H1 (cell line): ENCODE results near the gene KCNJ5. TPM values are rescaled to one million over a fixed set of nuclear protein-coding genes. Genes with fewer than 3 reads are reported as not detected.

Experiments
- CTCF ChIA-PET: fragments of 300-600 bp; sonication (Branson Sonifier 250); formaldehyde crosslinking; loops from one replicate; lab custom pipeline; 2021; ENCODE audit not compliant: partially characterized antibody; lab: Charles Lee
- POLR2A ChIA-PET: fragments of 300-600 bp; sonication (Branson Sonifier 250); formaldehyde crosslinking; loops from one replicate; lab custom pipeline; 2021; ENCODE audit warnings: inconsistent platforms; ENCODE audit not compliant: partially characterized antibody; lab: Charles Lee
- DNase-seq, 2 experiments: peaks; one replicate each; pipeline versions ENCODE4 v3.0.0 to v3.0.0-alpha.2; 2010 to 2022; ENCODE audit warnings: low spot score in 2 of 2, low read depth in 1 of 2, mixed read lengths in 1 of 2
- FAIRE-seq: peaks from 2 replicates; lab custom pipeline; 2011; peaks lifted over from hg19 to GRCh38; lab: Jason Lieb, UNC
- H2AFZ ChIP-seq: 2 replicates; pipeline ENCODE4 v1.8.1; 2012; ENCODE audit warnings: low read length, inconsistent platforms
- H2AK5ac ChIP-seq: 2 replicates; pipeline ENCODE4 v1.6.1; 2013; ENCODE audit warnings: low read depth, low read length
- H2BK120ac ChIP-seq: replicated peaks from 2 replicates; pipeline ENCODE3; 2013; ENCODE audit warnings: low read depth, low read length, inconsistent platforms
- H2BK12ac ChIP-seq: 2 replicates; pipeline ENCODE4 v1.6.1; 2013; ENCODE audit warnings: low read depth, low read length
- H2BK15ac ChIP-seq: 2 replicates; pipeline ENCODE4 v1.6.1; 2013; ENCODE audit warnings: low read length
- H2BK20ac ChIP-seq: 2 replicates; pipeline ENCODE4 v1.6.1; 2013; ENCODE audit warnings: low read length
- H2BK5ac ChIP-seq: 2 replicates; pipeline ENCODE4 v1.6.1; 2013; ENCODE audit warnings: low read depth, low read length
- H3K14ac ChIP-seq: 2 replicates; pipeline ENCODE4 v1.6.1; 2013; ENCODE audit warnings: inconsistent platforms; ENCODE audit not compliant: insufficient read length
- H3K18ac ChIP-seq: 2 replicates; pipeline ENCODE4 v1.6.1; 2013; ENCODE audit warnings: low read length; ENCODE audit errors: extremely low read depth
- H3K23ac ChIP-seq: 2 replicates; pipeline ENCODE4 v1.6.1; 2013; ENCODE audit warnings: inconsistent platforms; ENCODE audit not compliant: insufficient read length
- H3K23me2 ChIP-seq: 2 replicates; pipeline ENCODE4 v1.6.1; 2013; ENCODE audit warnings: low read depth, low read length
- H3K27ac ChIP-seq: 2 replicates; pipeline ENCODE4 v1.6.1; 2011; ENCODE audit warnings: low read depth, low read length, inconsistent platforms
- H3K27me3 ChIP-seq, 4 experiments: replicated peaks in 1 of 4; 1 replicate in 1 of 4; 2 replicates in 3 of 4; pipeline versions ENCODE4 v1.6.1 to v1.8.1; 2011 to 2013; ENCODE audit warnings: low read length in 3 of 4, mild to moderate bottlenecking in 3 of 4, inconsistent platforms in 2 of 4, mixed read lengths in 2 of 4, moderate library complexity in 1 of 4; ENCODE audit not compliant: control insufficient read depth in 3 of 4, insufficient read depth in 3 of 4; ENCODE audit errors: extremely low read depth in 1 of 4
- H3K36me3 ChIP-seq, 4 experiments: 2 replicates each; pipeline versions ENCODE4 v1.6.1 to v1.8.1; 2011 to 2013; ENCODE audit warnings: mild to moderate bottlenecking in 4 of 4, low read length in 3 of 4, moderate library complexity in 2 of 4, control low read depth in 1 of 4, inconsistent platforms in 1 of 4; ENCODE audit not compliant: insufficient read depth in 4 of 4, control insufficient read depth in 2 of 4
- H3K4ac ChIP-seq: replicated peaks from 2 replicates; pipeline ENCODE3; 2013; ENCODE audit warnings: low read length, low read depth, mixed read lengths, inconsistent platforms; ENCODE audit not compliant: insufficient read length
- H3K4me1 ChIP-seq, 4 experiments: replicated peaks in 1 of 4; 1 replicate in 1 of 4; 2 replicates in 3 of 4; pipeline versions ENCODE4 v1.6.1 to v1.8.1; 2011 to 2013; ENCODE audit warnings: low read length in 3 of 4, inconsistent platforms in 2 of 4, mixed read lengths in 1 of 4; ENCODE audit not compliant: insufficient read depth in 4 of 4, control insufficient read depth in 3 of 4
- H3K4me2 ChIP-seq, 2 experiments: 2 replicates each; pipeline versions ENCODE4 v1.6.1 to v1.8.1; 2011 to 2013; ENCODE audit warnings: low read depth in 2 of 2, low read length in 2 of 2, control low read depth in 1 of 2, inconsistent platforms in 1 of 2, mild to moderate bottlenecking in 1 of 2; ENCODE audit not compliant: insufficient read depth in 1 of 2
- H3K4me3 ChIP-seq, 4 experiments: fragments of 200-600, 300-600 bp in 1 of 4; sonication (generic), shearing (Covaris generic), sonication (Bioruptor Twin) in 1 of 4; 2 replicates each; pipeline versions ENCODE4 v1.5.1 to v1.8.1; 2011 to 2016; ENCODE audit warnings: low read length in 4 of 4, low read depth in 3 of 4, control low read depth in 2 of 4, inconsistent platforms in 2 of 4, mild to moderate bottlenecking in 2 of 4, mixed read lengths in 1 of 4, moderate library complexity in 1 of 4; ENCODE audit not compliant: insufficient read depth in 2 of 4; ENCODE audit errors: extremely low read depth in 1 of 4
- H3K56ac ChIP-seq: replicated peaks from 2 replicates; pipeline ENCODE3; 2013; ENCODE audit warnings: low read depth, mild to moderate bottlenecking, mixed read lengths, low read length, inconsistent platforms; ENCODE audit not compliant: insufficient read length
- H3K79me1 ChIP-seq: 2 replicates; pipeline ENCODE4 v1.6.1; 2013; ENCODE audit warnings: low read depth, low read length, control low read depth
- H3K79me2 ChIP-seq, 2 experiments: 2 replicates each; pipeline versions ENCODE4 v1.6.1 to v1.8.1; 2012 to 2013; ENCODE audit warnings: low read length in 2 of 2, mild to moderate bottlenecking in 2 of 2, inconsistent platforms in 1 of 2; ENCODE audit not compliant: insufficient read depth in 2 of 2, control insufficient read depth in 1 of 2
- H3K9ac ChIP-seq, 4 experiments: replicated peaks in 1 of 4; 1 replicate in 1 of 4; 2 replicates in 3 of 4; pipeline versions ENCODE4 v1.6.1 to v1.8.1; 2011 to 2013; ENCODE audit warnings: low read depth in 3 of 4, low read length in 3 of 4, control low read depth in 2 of 4, mild to moderate bottlenecking in 2 of 4, moderate library complexity in 2 of 4, inconsistent platforms in 1 of 4; ENCODE audit errors: extremely low read depth in 1 of 4
- H3K9me3 ChIP-seq, 2 experiments: 2 replicates each; pipeline versions ENCODE4 v1.6.1 to v1.8.1; 2012 to 2013; ENCODE audit warnings: mild to moderate bottlenecking in 2 of 2, moderate library complexity in 2 of 2, control low read depth in 1 of 2, inconsistent platforms in 1 of 2, low read depth in 1 of 2, low read length in 1 of 2, mixed read lengths in 1 of 2; ENCODE audit not compliant: insufficient read depth in 2 of 2
- H4K20me1 ChIP-seq, 2 experiments: replicated peaks in 1 of 2; 2 replicates each; pipeline versions ENCODE3 to v1.8.1; 2011 to 2013; ENCODE audit warnings: inconsistent platforms in 2 of 2, low read length in 2 of 2, mild to moderate bottlenecking in 1 of 2; ENCODE audit not compliant: insufficient read depth in 2 of 2, control insufficient read depth in 1 of 2
- H4K5ac ChIP-seq: 2 replicates; pipeline ENCODE4 v1.6.1; 2013; ENCODE audit warnings: low read length, low read depth, mixed read lengths, inconsistent platforms; ENCODE audit not compliant: insufficient read length
- H4K8ac ChIP-seq: 2 replicates; pipeline ENCODE4 v1.8.0; 2013; ENCODE audit warnings: mild to moderate bottlenecking, moderate library complexity, low read length, inconsistent platforms; ENCODE audit not compliant: insufficient read depth; ENCODE audit errors: extremely low read depth
- H4K91ac ChIP-seq: replicated peaks from 2 replicates; pipeline ENCODE3; 2013; ENCODE audit warnings: low read length, mixed read lengths, inconsistent platforms; ENCODE audit not compliant: insufficient read length
- ATF3 ChIP-seq: IDR thresholded peaks from 2 replicates; pipeline ENCODE4 v1.6.1; 2011; ENCODE audit warnings: low read depth, mild to moderate bottlenecking, low read length; ENCODE audit not compliant: insufficient read depth
- CBX8 ChIP-seq: fragments of 300-800, 300-1000 bp; sonication (generic); IDR thresholded peaks from 2 replicates; pipeline ENCODE4 v1.7.1; 2016; ENCODE audit warnings: low read depth, low read length, borderline replicate concordance
- CEBPB ChIP-seq: IDR thresholded peaks from 2 replicates; pipeline ENCODE4 v1.6.1; 2012; ENCODE audit warnings: low read depth, low read length
- CREB1 ChIP-seq: IDR thresholded peaks from 2 replicates; pipeline ENCODE4 v1.6.1; 2012; ENCODE audit warnings: inconsistent platforms
- EP300 ChIP-seq, 2 experiments: IDR thresholded peaks; 1 replicate in 1 of 2; 2 replicates in 1 of 2; pipeline ENCODE4 v1.6.1; 2011 to 2012; ENCODE audit warnings: low read depth in 2 of 2, low read length in 2 of 2, mild to moderate bottlenecking in 2 of 2, borderline replicate concordance in 1 of 2, inconsistent platforms in 1 of 2, moderate library complexity in 1 of 2
- KDM5A ChIP-seq: fragments of 200-600 bp; IDR thresholded peaks from 2 replicates; pipeline ENCODE4 v1.7.1; 2012; ENCODE audit warnings: mild to moderate bottlenecking, low read length, inconsistent platforms, mixed read lengths
- PHF8 ChIP-seq: fragments of 200-600 bp; sonication (generic); conservative IDR thresholded peaks from 2 replicates; pipeline ENCODE4 v1.7.1; 2012; ENCODE audit warnings: low read depth, mild to moderate bottlenecking, inconsistent platforms, low read length, moderate library complexity
- POLR2A ChIP-seq, 2 experiments: IDR thresholded peaks; 1 replicate in 1 of 2; 2 replicates in 1 of 2; pipeline ENCODE4 v1.6.1; 2011; ENCODE audit warnings: low read depth in 2 of 2, low read length in 2 of 2, mild to moderate bottlenecking in 2 of 2; ENCODE audit errors: control extremely low read depth in 1 of 2
- SIX5 ChIP-seq: IDR thresholded peaks from 2 replicates; pipeline ENCODE4 v1.6.1; 2011; ENCODE audit warnings: mild to moderate bottlenecking, low read depth, low read length
- YY1 ChIP-seq: IDR thresholded peaks from 2 replicates; pipeline ENCODE4 v1.6.1; 2011; ENCODE audit warnings: low read depth, mild to moderate bottlenecking, low read length
- WGBS, 2 experiments: shearing (Covaris generic) in 1 of 2; methylation state at CpG; one replicate each; pipeline versions ENCODE4 v1.1.6 to v1.1.7; 2013 to 2015; ENCODE audit warnings: low lambda C conversion rate in 2 of 2, mixed read lengths in 2 of 2, inconsistent platforms in 1 of 2, low coverage in 1 of 2, missing lambda C conversion rate in 1 of 2; ENCODE audit not compliant: insufficient replicate concordance in 2 of 2, insufficient coverage in 1 of 2, insufficient read length in 1 of 2; ENCODE audit errors: extremely low coverage in 1 of 2, missing lambda C conversion rate in 1 of 2; 5-methylcytosine and 5-hydroxymethylcytosine counted together
- polyA plus RNA-seq, 7 experiments: library from polyadenylated mRNA; depleted of rRNA in 3 of 7; stranded (reverse) in 5 of 7; unstranded in 2 of 7; fragments of >200 nt in 5 of 7; fragments of 200-250 nt in 2 of 7; gene quantifications; 1 replicate in 5 of 7; 2 replicates in 1 of 7; 4 replicates in 1 of 7; pipeline versions ENCODE4 v1.2.1 to v1.2.3, GENCODE V29; 2011 to 2013; ENCODE audit warnings: missing spikeins in 2 of 7, mixed read lengths in 2 of 7
- total RNA-seq: library from RNA; stranded (reverse); fragmentation: NEBNext Ultra II Directional; extraction: Animal tissue kit (Norgen Biotek cat#: 25700); gene quantifications from 2 replicates; pipeline ENCODE4 v1.2.1, GENCODE V29; 2021

Gene KCNJ5
- total and polyA plus RNA-seq, 2 of the 8 experiments (the other 6 are each of a cell fraction or from before 2014, with no cell fraction given): 0.05 TPM; not detected in 1

GRCh38 chr11:128846985-128847384 is 44.2 kb upstream of the KCNJ5 start:
- TF ChIP-seq CREB1: no peak
- no peak for TF ChIP-seq CEBPB
- no peak for TF ChIP-seq SIX5
- no peak for TF ChIP-seq YY1
- TF ChIP-seq POLR2A (IDR thresholded peaks at IDR 0.05; ENCODE audit: control extremely low read depth in 1 of 2, low read depth in 2 of 2, low read length in 2 of 2): no peak
- TF ChIP-seq ATF3: no peak
- no peak for TF ChIP-seq CBX8
- TF ChIP-seq PHF8: no peak
- TF ChIP-seq KDM5A: no peak
- no peak for TF ChIP-seq EP300 (IDR thresholded peaks at IDR 0.05; ENCODE audit: borderline replicate concordance in 1 of 2, low read depth in 2 of 2, low read length in 2 of 2)
- no peak for FAIRE-seq

More at GRCh38 chr11:128846985-128847384, 44.2 kb upstream of the KCNJ5 start:
- no peak overlapping the region for H3K9ac ChIP-seq
- H2BK5ac ChIP-seq: no peak overlapping the region
- H3K79me1 ChIP-seq: no peaks in the 10 kb centered on the region
- ChIA-PET CTCF (interaction anchor here (0.5 to 9.1 kb wide), 10 partner anchors 8 to 910 kb away, joined by 3 to 69 read pairs (median 8); partner anchors contain the start of gene KCNJ1), POLR2A (no interaction called here)
- H3K4me3 ChIP-seq: no peak overlapping the region
- no peak overlapping the region for H3K27ac ChIP-seq
- H3K23me2 ChIP-seq: no peaks in the 10 kb centered on the region
- 93% methylated on average over 4 of the region's 4 CpGs; no CpG with 5 or more reads in 1 of the 2 experiments for WGBS, 2 experiments
- H3K4ac ChIP-seq: no peak overlapping the region
- H3K36me3 ChIP-seq: no peaks in the 10 kb centered on the region
- no peak overlapping the region for H3K14ac ChIP-seq
- H3K4me2 ChIP-seq: no peak overlapping the region
- H2BK12ac ChIP-seq: no peak overlapping the region
- H2AFZ ChIP-seq: no peak overlapping the region
- no peaks in the 10 kb centered on the region; a peak in 1 of 7 replicates for H3K27me3 ChIP-seq
- H3K56ac ChIP-seq: no peak overlapping the region
- no peak overlapping the region for H2BK20ac ChIP-seq
- no peak overlapping the region for H2BK120ac ChIP-seq
- H2AK5ac ChIP-seq: no peak overlapping the region
- no peaks in the 10 kb centered on the region for H4K20me1 ChIP-seq
- no peaks in the 10 kb centered on the region for H3K79me2 ChIP-seq
- no peak overlapping the region for H3K23ac ChIP-seq
- DNase-seq: no peak
- no peak overlapping the region for H3K18ac ChIP-seq
- H2BK15ac ChIP-seq: no peak overlapping the region
- no peak overlapping the region for H4K91ac ChIP-seq
- no peaks in the 10 kb centered on the region for H3K4me1 ChIP-seq
- no peak overlapping the region for H4K5ac ChIP-seq
- H4K8ac ChIP-seq: no peak overlapping the region
- H3K9me3 ChIP-seq: no peaks in the 10 kb centered on the region
